Upper lobe of left lung (tissue), 4 donors: ENCODE data around the gene PLCH2.
"Not testable (repeated sequence)": the region's sequence is repeated elsewhere in the genome, so short reads cannot be mapped to it uniquely, and the experiment has no call there.

ENCODE experiments used
- EP300 ChIP-seq, 4 donors: sonication (generic); formaldehyde crosslinking; IDR thresholded peaks; one replicate each; pipeline ENCODE4 v1.5.1; 2017; ENCODE audit warnings: antibody characterized with exemption in 4 of 4, control low read depth in 2 of 4
- POLR2A ChIP-seq, 4 donors: fragments of 450-650 bp; IDR thresholded peaks; one replicate each; pipeline ENCODE4 v1.5.1; 2016 to 2017; ENCODE audit warnings: antibody characterized with exemption in 4 of 4, mild to moderate bottlenecking in 2 of 4
- POLR2AphosphoS5 ChIP-seq, 2 donors: sonication (generic); formaldehyde crosslinking; IDR thresholded peaks; one replicate each; pipeline ENCODE4 v1.5.1; 2017; ENCODE audit warnings: antibody characterized with exemption in 2 of 2
- TF ChIP-seq, protein P1 (sequence below), 6 experiments: fragments of 450-650 bp in 4 of 6; fragments of 200-600 bp in 2 of 6; sonication (generic) in 2 of 6; IDR thresholded peaks; one replicate each; pipeline ENCODE4 v1.5.1; 2016 to 2019; ENCODE audit warnings: antibody characterized with exemption in 6 of 6

DNA sequence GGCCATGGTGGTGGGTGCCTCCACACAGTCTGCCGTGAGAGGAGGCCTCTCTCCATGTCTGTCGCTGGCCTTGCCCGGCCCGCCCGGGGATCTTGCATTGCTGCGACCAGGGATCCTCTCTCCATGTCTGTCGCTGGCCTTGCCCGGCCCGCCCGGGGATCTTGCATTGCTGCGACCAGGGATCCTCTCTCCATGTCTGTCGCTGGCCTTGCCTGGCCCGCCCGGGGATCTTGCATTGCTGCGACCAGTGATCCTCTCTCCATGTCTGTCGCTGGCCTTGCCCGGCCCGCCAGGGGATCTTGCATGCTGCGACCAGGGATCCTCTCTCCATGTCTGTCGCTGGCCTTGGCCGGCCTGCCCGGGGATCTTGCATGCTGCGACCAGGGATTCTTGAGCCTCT is 35.7 kb upstream of the PLCH2 start:
- TF ChIP-seq POLR2A, POLR2AphosphoS5, EP300 (IDR thresholded peaks at IDR 0.05): not testable (repeated sequence)
- TF ChIP-seq, protein P1, sequence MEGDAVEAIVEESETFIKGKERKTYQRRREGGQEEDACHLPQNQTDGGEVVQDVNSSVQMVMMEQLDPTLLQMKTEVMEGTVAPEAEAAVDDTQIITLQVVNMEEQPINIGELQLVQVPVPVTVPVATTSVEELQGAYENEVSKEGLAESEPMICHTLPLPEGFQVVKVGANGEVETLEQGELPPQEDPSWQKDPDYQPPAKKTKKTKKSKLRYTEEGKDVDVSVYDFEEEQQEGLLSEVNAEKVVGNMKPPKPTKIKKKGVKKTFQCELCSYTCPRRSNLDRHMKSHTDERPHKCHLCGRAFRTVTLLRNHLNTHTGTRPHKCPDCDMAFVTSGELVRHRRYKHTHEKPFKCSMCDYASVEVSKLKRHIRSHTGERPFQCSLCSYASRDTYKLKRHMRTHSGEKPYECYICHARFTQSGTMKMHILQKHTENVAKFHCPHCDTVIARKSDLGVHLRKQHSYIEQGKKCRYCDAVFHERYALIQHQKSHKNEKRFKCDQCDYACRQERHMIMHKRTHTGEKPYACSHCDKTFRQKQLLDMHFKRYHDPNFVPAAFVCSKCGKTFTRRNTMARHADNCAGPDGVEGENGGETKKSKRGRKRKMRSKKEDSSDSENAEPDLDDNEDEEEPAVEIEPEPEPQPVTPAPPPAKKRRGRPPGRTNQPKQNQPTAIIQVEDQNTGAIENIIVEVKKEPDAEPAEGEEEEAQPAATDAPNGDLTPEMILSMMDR (IDR thresholded peaks at IDR 0.05) = not testable (repeated sequence)
